Activated CD4-positive, CD25-positive, alpha-beta regulatory T cell treated with anti-CD3 and anti-CD28 coated beads, Interleukin-2, amount 50 U/mL, for 72 hours (primary cell): ENCODE results near the gene PRPF38B.

Experiments
- DNase-seq: peaks from one replicate; pipeline ENCODE4 v3.0.0; 2021

PRPF38B gene

GRCh38 chr1:108718927-108719655 is 27.0 kb downstream of the PRPF38B start:
- no peak for DNase-seq

GRCh38 chr1:108719656-108720435 is 27.7 kb downstream of the PRPF38B start:
- DNase-seq, result no peak

- DNase-seq, result no peak
Observed at GRCh38 chr1:108722292-108722691, 30.2 kb downstream of the PRPF38B start.

GRCh38 chr1:108725906-108726305 is 33.8 kb downstream of the PRPF38B start:
- no peak for DNase-seq

GRCh38 chr1:108728327-108728923 is 36.3 kb downstream of the PRPF38B start:
- DNase-seq, result no peak

- DNase-seq, result no peak
Observed at GRCh38 chr1:108729481-108729880, 37.4 kb downstream of the PRPF38B start.

- no peak for DNase-seq
Observed at GRCh38 chr1:108732398-108732797, 40.3 kb downstream of the PRPF38B start.

- no peak for DNase-seq
Observed at GRCh38 chr1:108734171-108734865, 42.2 kb downstream of the PRPF38B start.

- no peak for DNase-seq
Observed at GRCh38 chr1:108742253-108742652, 50.1 kb downstream of the PRPF38B start.

GRCh38 chr1:108745980-108746381 is 53.9 kb downstream of the PRPF38B start:
- DNase-seq, result no peak

GRCh38 chr1:108746382-108747170 is 54.5 kb downstream of the PRPF38B start, which contains the start of gene STXBP3:
Gene STXBP3 (plus strand): TSS chr1:108746674. CDS start chr1:108746738, 64 bp downstream.
- DNase-seq, result peak; percentile 100

- peak; percentile 46 for DNase-seq
Observed at GRCh38 chr1:108747171-108747850, 55.2 kb downstream of the PRPF38B start.

- DNase-seq, result no peak
Observed at GRCh38 chr1:108747898-108748297, 55.8 kb downstream of the PRPF38B start.

GRCh38 chr1:108749081-108749480 is 57.0 kb downstream of the PRPF38B start:
- DNase-seq, result no peak

- no peak for DNase-seq
Observed at GRCh38 chr1:108750476-108751181, 58.5 kb downstream of the PRPF38B start.
